CD4-positive, alpha-beta T cell (primary cell): ENCODE results near the gene UGT1A9. TPM values are rescaled to one million over a fixed set of nuclear protein-coding genes. Genes with fewer than 3 reads are reported as not detected.
"Not testable (repeated sequence)": the region's sequence is repeated elsewhere in the genome, so short reads cannot be mapped to it uniquely, and the experiment has no call there.

Source experiments
- ATAC-seq: fragments of 200-7000 bp; cut with Tn5 transposase; one replicate; pipeline ENCODE4 v1.10.0; 2022; ENCODE audit warnings: mild to moderate bottlenecking; ENCODE audit not compliant: poor library complexity
- CTCF ChIA-PET: fragments of 350-600 bp; sonication (Branson Sonifier 250); formaldehyde crosslinking; loops from one replicate; lab custom pipeline; 2021; ENCODE audit warnings: antibody characterized with exemption, inconsistent platforms; lab: Charles Lee
- POLR2A ChIA-PET: fragments of 350-600 bp; sonication (Branson Sonifier 250); formaldehyde crosslinking; loops from one replicate; lab custom pipeline; 2021; ENCODE audit warnings: antibody characterized with exemption, inconsistent platforms; lab: Charles Lee
- DNase-seq, 14 experiments: peaks; one replicate each; pipeline ENCODE4 v3.0.0-alpha.2; 2013 to 2020; ENCODE audit warnings: mixed read lengths in 2 of 14
- H3K27ac ChIP-seq, 2 donors: one replicate each; pipeline versions ENCODE4 v1.5.1 to v1.7.0; 2013; ENCODE audit warnings: low read length in 2 of 2, low read depth in 1 of 2, mild to moderate bottlenecking in 1 of 2
- H3K27me3 ChIP-seq, 2 experiments: 1 replicate in 1 of 2; 2 replicates in 1 of 2; pipeline versions ENCODE4 v1.6.1 to v1.7.0; 2013; ENCODE audit warnings: low read length in 2 of 2, control low read depth in 1 of 2, mild to moderate bottlenecking in 1 of 2, moderate library complexity in 1 of 2; ENCODE audit not compliant: insufficient read depth in 2 of 2, control insufficient read depth in 1 of 2
- H3K36me3 ChIP-seq: one replicate; pipeline ENCODE4 v1.6.1; 2013; ENCODE audit warnings: low read length, control low read depth; ENCODE audit not compliant: insufficient read depth
- H3K4me1 ChIP-seq: one replicate; pipeline ENCODE4 v1.6.1; 2013; ENCODE audit warnings: low read length, control low read depth; ENCODE audit not compliant: insufficient read depth
- H3K4me3 ChIP-seq: one replicate; pipeline ENCODE4 v1.5.1; 2013; ENCODE audit warnings: mild to moderate bottlenecking, low read length, moderate library complexity
- H3K9me3 ChIP-seq, 2 experiments: 1 replicate in 1 of 2; 2 replicates in 1 of 2; pipeline versions ENCODE4 v1.6.1 to v1.7.0; 2013; ENCODE audit warnings: low read length in 2 of 2, mild to moderate bottlenecking in 2 of 2, control low read depth in 1 of 2, moderate library complexity in 1 of 2; ENCODE audit not compliant: control insufficient read depth in 1 of 2, insufficient read depth in 1 of 2
- H3K27ac Mint-ChIP-seq: one replicate; pipeline ENCODE4 v1.8.0; 2020; ENCODE audit warnings: mixed read lengths
- H3K27me3 Mint-ChIP-seq: one replicate; pipeline ENCODE4 v1.8.0; 2021; ENCODE audit warnings: mixed read lengths
- H3K36me3 Mint-ChIP-seq: one replicate; pipeline ENCODE4 v1.8.0; 2021; ENCODE audit warnings: low read depth, mixed read lengths
- H3K4me1 Mint-ChIP-seq: one replicate; pipeline ENCODE4 v1.8.0; 2021; ENCODE audit warnings: low read depth, mixed read lengths
- H3K4me3 Mint-ChIP-seq: one replicate; pipeline ENCODE4 v1.8.0; 2020; ENCODE audit warnings: mild to moderate bottlenecking, mixed read lengths
- H3K9me3 Mint-ChIP-seq: one replicate; pipeline ENCODE4 v1.8.0; 2020; ENCODE audit warnings: mixed read lengths
- intact Hi-C, 2 experiments: fragments of 100-400 bp; cut with DNase I in 1 of 2; cut with micrococcal nuclease in 1 of 2; formaldehyde crosslinking; loops; one replicate each; pipeline versions ENCODE4 v1.15.1 to v1.9.0; 2023 to 2025; cut with DNase I, micrococcal nuclease
- total RNA-seq, 174 experiments: library from RNA in 2 of 174; stranded (reverse) in 2 of 174; gene quantifications; one replicate each; pipeline ENCODE4 v1.2.3 and lab custom pipeline; 2021 to 2026
- TF ChIP-seq, protein P1 (sequence below): fragments of 200-600 bp; IDR thresholded peaks from one replicate; pipeline ENCODE4 v1.8.0; 2022; ENCODE audit warnings: antibody characterized with exemption, mild to moderate bottlenecking

The UGT1A9 gene
- total RNA-seq, 2 experiments from 2014 or later = not detected

DNA sequence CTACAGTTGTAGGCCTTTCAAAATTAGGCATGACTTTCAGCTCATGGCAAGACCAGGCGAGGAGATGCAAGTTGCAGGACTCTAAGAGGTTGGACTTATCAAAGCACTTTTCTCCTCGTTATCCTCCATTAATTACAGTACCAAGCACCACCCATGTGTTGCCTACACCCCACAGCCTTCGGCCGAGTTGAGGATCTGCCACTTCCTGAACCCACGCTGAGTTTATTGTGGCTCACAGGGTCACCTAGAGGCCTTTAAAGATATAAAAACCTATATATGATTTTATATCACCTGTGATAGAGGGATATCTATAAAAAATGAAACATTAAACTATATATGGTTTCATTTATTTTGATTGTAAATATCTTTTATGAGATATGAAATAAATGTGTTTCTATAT, 32.9 kb upstream of the UGT1A9 start:
- Mint-ChIP-seq H3K4me3 (no peak overlapping the region), H3K9me3 (no peaks in the 10 kb centered on the region), H3K27ac (no peak overlapping the region), H3K4me1 (peaks cover 13% of the 10 kb centered on the region), H3K27me3 (peaks cover 26% of the 10 kb centered on the region), H3K36me3 (no peaks in the 10 kb centered on the region)
- H3K27ac ChIP-seq = no peak overlapping the region
- peaks cover 0 to 8% of the 10 kb centered on the region in 2 experiments for H3K9me3 ChIP-seq
- ATAC-seq = no peak
- TF ChIP-seq, protein P1, sequence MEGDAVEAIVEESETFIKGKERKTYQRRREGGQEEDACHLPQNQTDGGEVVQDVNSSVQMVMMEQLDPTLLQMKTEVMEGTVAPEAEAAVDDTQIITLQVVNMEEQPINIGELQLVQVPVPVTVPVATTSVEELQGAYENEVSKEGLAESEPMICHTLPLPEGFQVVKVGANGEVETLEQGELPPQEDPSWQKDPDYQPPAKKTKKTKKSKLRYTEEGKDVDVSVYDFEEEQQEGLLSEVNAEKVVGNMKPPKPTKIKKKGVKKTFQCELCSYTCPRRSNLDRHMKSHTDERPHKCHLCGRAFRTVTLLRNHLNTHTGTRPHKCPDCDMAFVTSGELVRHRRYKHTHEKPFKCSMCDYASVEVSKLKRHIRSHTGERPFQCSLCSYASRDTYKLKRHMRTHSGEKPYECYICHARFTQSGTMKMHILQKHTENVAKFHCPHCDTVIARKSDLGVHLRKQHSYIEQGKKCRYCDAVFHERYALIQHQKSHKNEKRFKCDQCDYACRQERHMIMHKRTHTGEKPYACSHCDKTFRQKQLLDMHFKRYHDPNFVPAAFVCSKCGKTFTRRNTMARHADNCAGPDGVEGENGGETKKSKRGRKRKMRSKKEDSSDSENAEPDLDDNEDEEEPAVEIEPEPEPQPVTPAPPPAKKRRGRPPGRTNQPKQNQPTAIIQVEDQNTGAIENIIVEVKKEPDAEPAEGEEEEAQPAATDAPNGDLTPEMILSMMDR = no peak
- peak in 1 of 14 experiments; percentile 1 for DNase-seq
- no peaks in the 10 kb centered on the region for H3K4me1 ChIP-seq
- intact Hi-C loops = no loop called here
- ChIA-PET CTCF (no interaction called here), POLR2A (no interaction called here)
- no peaks in the 10 kb centered on the region for H3K36me3 ChIP-seq
- peaks cover 0 to 7% of the 10 kb centered on the region in 2 experiments for H3K27me3 ChIP-seq
- H3K4me3 ChIP-seq = no peak overlapping the region

DNA sequence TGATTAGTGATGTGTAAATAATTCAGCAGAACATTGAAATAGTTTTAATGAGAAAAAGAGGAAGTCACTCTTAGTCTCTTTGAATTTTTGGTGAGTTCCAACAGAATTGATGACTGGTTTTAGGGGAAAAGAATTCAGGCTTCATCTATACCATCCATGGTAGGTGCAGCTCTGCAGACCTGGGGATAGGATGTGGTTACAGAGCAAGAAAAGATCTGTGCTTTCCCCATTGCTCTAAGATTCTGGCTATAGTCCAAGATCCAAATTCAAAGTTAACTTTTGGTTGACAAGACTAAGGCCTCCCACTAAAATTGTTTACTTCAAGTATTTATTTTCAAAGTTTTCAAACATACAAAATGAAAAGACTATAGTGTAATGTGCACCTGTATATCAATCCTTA, 31.8 kb upstream of the UGT1A9 start:
- peak in 2 of 14 experiments; percentile 1 to 10 for DNase-seq
- CTCF ChIA-PET = no interaction called here
- Histone ChIP-seq H3K9me3 (peaks cover 0 to 8% of the 10 kb centered on the region in 2 experiments), H3K4me1 (no peaks in the 10 kb centered on the region), H3K4me3 (no peak overlapping the region), H3K27me3 (peaks cover 0 to 7% of the 10 kb centered on the region in 2 experiments), H3K36me3 (no peaks in the 10 kb centered on the region), H3K27ac (no peak overlapping the region)
- TF ChIP-seq, protein P1 = no peak
- H3K4me1 Mint-ChIP-seq = peaks cover 13% of the 10 kb centered on the region
- H3K36me3 Mint-ChIP-seq = no peaks in the 10 kb centered on the region
- no peak for ATAC-seq
- H3K27ac Mint-ChIP-seq = no peak overlapping the region
- peaks cover 22% of the 10 kb centered on the region for H3K27me3 Mint-ChIP-seq
- intact Hi-C loops = no loop called here
- H3K9me3 Mint-ChIP-seq = no peaks in the 10 kb centered on the region
- POLR2A ChIA-PET = no interaction called here
- H3K4me3 Mint-ChIP-seq = no peak overlapping the region

DNA sequence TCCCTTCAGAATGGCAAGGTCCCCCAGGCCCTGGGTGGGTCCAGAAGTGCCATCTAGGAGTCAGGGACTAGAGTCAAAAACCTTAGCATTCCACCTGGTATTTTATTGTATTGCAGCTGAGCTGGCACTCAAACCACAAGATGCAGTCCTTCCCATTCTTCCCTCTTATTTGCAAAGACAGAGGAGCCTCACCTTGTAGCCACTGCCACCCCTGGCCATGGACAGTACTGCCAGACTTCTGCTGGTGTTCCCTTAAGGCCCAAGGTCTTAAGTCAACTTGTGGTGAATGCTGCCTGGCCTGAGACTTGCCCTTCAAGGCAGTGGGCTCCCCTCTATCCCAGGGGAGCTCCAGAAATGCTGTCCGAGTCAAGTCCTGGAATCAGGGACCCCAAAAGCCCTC, 28.6 kb upstream of the UGT1A9 start:
- peaks cover 9 to 16% of the 10 kb centered on the region in 2 experiments for H3K9me3 ChIP-seq
- Mint-ChIP-seq H3K9me3 (peaks cover 6% of the 10 kb centered on the region), H3K4me3 (no peak overlapping the region), H3K27me3 (peaks cover 24% of the 10 kb centered on the region), H3K4me1 (peaks cover 13% of the 10 kb centered on the region), H3K27ac (no peak overlapping the region), H3K36me3 (no peaks in the 10 kb centered on the region)
- no peak overlapping the region for H3K4me3 ChIP-seq
- TF ChIP-seq, protein P1 = no peak
- no peak for ATAC-seq
- no peaks in the 10 kb centered on the region for H3K27me3 ChIP-seq
- no peak for DNase-seq
- H3K4me1 ChIP-seq = no peaks in the 10 kb centered on the region
- ChIA-PET POLR2A (no interaction called here), CTCF (no interaction called here)
- intact Hi-C loops = no loop called here
- H3K36me3 ChIP-seq = no peaks in the 10 kb centered on the region
- no peak overlapping the region for H3K27ac ChIP-seq

DNA sequence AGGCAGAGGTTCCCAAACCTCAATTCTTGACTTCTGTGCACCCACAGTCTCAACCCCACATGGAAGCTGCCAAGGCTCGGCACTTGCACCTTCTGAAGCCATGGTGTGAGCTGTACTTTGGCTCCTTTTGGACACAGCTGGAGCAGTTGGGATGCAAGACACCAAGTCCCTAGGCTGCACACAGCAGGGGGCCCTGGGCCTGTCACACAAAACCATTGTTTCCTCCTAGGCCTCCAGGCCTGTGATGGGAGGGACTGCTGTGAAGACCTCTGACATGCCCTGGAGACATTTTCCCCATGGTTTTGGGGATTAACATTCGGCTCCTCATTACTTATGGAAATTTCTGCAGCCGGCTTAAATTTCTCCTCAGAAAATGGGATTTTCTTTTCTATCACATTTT, 25.7 kb upstream of the UGT1A9 start:
- H3K4me3 ChIP-seq, H3K27ac ChIP-seq, H3K4me1 Mint-ChIP-seq, H3K27me3 ChIP-seq, H3K36me3 Mint-ChIP-seq, H3K36me3 ChIP-seq, H3K27ac Mint-ChIP-seq, ATAC-seq, H3K4me1 ChIP-seq, intact Hi-C loops, POLR2A ChIA-PET, DNase-seq, CTCF ChIA-PET, H3K9me3 Mint-ChIP-seq, H3K4me3 Mint-ChIP-seq: not testable (repeated sequence)
- peaks cover 33% of the 10 kb centered on the region for H3K27me3 Mint-ChIP-seq
- peaks cover 9 to 16% of the 10 kb centered on the region in 2 experiments for H3K9me3 ChIP-seq
